HEK293T (cell line): ENCODE measurements around the gene ELOVL2.

Experiments used
- ELF4 ChIP-seq: fragments of 450-650 bp; IDR thresholded peaks from 2 replicates; pipeline ENCODE4 v1.6.1; 2017; ENCODE audit warnings: antibody characterized with exemption
- FOXA1 ChIP-seq: fragments of 450-650 bp; IDR thresholded peaks from 2 replicates; pipeline ENCODE4 v1.6.1; 2016; ENCODE audit warnings: mild to moderate bottlenecking
- FOXK2 ChIP-seq: fragments of 450-650 bp; IDR thresholded peaks from 2 replicates; pipeline ENCODE4 v1.6.1; 2016; ENCODE audit warnings: mild to moderate bottlenecking
- L3MBTL2 ChIP-seq: fragments of 450-650 bp; conservative IDR thresholded peaks from 2 replicates; pipeline ENCODE4 v1.6.1; 2016; ENCODE audit warnings: mild to moderate bottlenecking
- SP1 ChIP-seq: fragments of 450-650 bp; IDR thresholded peaks from 2 replicates; pipeline ENCODE4 v1.6.1; 2017
- TF ChIP-seq, protein P1 (sequence below): fragments of 450-650 bp; IDR thresholded peaks from 2 replicates; pipeline ENCODE4 v1.6.1; 2016

DNA sequence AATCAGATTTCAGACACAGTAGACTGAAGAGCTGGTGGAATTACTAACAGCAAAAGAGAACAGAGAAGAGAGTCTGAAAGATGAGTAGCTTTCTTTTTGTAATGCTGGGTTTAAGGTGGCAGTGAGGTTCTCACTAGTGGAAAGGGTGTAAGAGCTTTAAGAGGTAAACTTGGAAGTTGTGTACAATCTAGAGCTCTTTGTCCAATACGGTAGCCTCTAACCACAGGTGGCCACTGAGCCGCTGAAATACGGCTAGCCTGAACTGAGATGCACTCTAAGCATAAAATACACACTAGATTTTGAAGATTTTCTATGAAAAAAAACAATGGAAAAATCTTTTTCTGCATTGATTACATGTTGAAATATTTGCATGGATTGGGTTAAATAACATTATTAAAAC is 4.0 kb downstream of the ELOVL2 start:
- TF ChIP-seq, protein P1, sequence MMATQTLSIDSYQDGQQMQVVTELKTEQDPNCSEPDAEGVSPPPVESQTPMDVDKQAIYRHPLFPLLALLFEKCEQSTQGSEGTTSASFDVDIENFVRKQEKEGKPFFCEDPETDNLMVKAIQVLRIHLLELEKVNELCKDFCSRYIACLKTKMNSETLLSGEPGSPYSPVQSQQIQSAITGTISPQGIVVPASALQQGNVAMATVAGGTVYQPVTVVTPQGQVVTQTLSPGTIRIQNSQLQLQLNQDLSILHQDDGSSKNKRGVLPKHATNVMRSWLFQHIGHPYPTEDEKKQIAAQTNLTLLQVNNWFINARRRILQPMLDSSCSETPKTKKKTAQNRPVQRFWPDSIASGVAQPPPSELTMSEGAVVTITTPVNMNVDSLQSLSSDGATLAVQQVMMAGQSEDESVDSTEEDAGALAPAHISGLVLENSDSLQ, result no peak
- TF ChIP-seq L3MBTL2 (no peak), FOXK2 (no peak), FOXA1 (no peak), ELF4 (no peak), SP1 (no peak)
